HepG2 (cell line): ENCODE data around the gene GLB1L3.

Experiments
- JUNB ChIP-seq: sonication (generic); formaldehyde crosslinking; IDR thresholded peaks from 2 replicates; pipeline ENCODE4 v1.8.0; 2022; ENCODE audit warnings: missing genetic modification reagents, mild to moderate bottlenecking, borderline replicate concordance
- POLR2A ChIP-seq, 2 experiments: IDR thresholded peaks; 2 replicates each; pipeline ENCODE4 v1.6.1; 2011; ENCODE audit warnings: low read depth in 2 of 2, low read length in 2 of 2, mild to moderate bottlenecking in 1 of 2, moderate library complexity in 1 of 2; ENCODE audit not compliant: insufficient read depth in 1 of 2
- TEAD3 ChIP-seq: optimal IDR thresholded peaks from 2 replicates; pipeline ENCODE3; 2016; ENCODE audit warnings: borderline replicate concordance
- TF ChIP-seq, protein P1 (sequence below): sonication (generic); formaldehyde crosslinking; IDR thresholded peaks from 2 replicates; pipeline ENCODE4 v1.4.0; 2020; ENCODE audit warnings: mild to moderate bottlenecking, missing genetic modification reagents
- TF ChIP-seq, protein P2 (sequence below): sonication (generic); formaldehyde crosslinking; IDR thresholded peaks from 2 replicates; pipeline ENCODE4 v1.4.0; 2020; ENCODE audit warnings: missing genetic modification reagents

DNA sequence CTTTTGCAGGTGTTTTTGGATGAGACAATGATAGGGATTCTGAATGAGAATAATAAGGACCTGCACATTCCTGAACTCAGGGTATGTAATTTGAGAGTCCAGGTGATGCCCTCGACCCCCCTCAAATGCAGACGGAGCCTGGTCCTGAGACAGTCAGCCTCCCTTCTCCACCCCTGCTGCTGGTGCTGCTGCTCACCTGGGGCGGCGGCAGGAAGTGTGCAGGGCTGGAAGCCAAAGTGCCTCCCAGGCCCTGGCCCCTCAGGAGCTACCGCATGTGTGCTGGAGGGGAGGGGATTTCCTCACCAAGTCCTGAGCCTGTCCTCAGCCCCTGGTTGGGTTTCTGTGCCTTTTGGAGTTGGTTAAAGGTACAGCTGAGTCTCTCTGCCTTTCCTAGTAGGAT lies 36.6 kb downstream of the GLB1L3 start:
- no peak for TF ChIP-seq POLR2A (IDR thresholded peaks at IDR 0.05; ENCODE audit: insufficient read depth in 1 of 2, low read depth in 2 of 2, low read length in 2 of 2)
- TF ChIP-seq, protein P1, sequence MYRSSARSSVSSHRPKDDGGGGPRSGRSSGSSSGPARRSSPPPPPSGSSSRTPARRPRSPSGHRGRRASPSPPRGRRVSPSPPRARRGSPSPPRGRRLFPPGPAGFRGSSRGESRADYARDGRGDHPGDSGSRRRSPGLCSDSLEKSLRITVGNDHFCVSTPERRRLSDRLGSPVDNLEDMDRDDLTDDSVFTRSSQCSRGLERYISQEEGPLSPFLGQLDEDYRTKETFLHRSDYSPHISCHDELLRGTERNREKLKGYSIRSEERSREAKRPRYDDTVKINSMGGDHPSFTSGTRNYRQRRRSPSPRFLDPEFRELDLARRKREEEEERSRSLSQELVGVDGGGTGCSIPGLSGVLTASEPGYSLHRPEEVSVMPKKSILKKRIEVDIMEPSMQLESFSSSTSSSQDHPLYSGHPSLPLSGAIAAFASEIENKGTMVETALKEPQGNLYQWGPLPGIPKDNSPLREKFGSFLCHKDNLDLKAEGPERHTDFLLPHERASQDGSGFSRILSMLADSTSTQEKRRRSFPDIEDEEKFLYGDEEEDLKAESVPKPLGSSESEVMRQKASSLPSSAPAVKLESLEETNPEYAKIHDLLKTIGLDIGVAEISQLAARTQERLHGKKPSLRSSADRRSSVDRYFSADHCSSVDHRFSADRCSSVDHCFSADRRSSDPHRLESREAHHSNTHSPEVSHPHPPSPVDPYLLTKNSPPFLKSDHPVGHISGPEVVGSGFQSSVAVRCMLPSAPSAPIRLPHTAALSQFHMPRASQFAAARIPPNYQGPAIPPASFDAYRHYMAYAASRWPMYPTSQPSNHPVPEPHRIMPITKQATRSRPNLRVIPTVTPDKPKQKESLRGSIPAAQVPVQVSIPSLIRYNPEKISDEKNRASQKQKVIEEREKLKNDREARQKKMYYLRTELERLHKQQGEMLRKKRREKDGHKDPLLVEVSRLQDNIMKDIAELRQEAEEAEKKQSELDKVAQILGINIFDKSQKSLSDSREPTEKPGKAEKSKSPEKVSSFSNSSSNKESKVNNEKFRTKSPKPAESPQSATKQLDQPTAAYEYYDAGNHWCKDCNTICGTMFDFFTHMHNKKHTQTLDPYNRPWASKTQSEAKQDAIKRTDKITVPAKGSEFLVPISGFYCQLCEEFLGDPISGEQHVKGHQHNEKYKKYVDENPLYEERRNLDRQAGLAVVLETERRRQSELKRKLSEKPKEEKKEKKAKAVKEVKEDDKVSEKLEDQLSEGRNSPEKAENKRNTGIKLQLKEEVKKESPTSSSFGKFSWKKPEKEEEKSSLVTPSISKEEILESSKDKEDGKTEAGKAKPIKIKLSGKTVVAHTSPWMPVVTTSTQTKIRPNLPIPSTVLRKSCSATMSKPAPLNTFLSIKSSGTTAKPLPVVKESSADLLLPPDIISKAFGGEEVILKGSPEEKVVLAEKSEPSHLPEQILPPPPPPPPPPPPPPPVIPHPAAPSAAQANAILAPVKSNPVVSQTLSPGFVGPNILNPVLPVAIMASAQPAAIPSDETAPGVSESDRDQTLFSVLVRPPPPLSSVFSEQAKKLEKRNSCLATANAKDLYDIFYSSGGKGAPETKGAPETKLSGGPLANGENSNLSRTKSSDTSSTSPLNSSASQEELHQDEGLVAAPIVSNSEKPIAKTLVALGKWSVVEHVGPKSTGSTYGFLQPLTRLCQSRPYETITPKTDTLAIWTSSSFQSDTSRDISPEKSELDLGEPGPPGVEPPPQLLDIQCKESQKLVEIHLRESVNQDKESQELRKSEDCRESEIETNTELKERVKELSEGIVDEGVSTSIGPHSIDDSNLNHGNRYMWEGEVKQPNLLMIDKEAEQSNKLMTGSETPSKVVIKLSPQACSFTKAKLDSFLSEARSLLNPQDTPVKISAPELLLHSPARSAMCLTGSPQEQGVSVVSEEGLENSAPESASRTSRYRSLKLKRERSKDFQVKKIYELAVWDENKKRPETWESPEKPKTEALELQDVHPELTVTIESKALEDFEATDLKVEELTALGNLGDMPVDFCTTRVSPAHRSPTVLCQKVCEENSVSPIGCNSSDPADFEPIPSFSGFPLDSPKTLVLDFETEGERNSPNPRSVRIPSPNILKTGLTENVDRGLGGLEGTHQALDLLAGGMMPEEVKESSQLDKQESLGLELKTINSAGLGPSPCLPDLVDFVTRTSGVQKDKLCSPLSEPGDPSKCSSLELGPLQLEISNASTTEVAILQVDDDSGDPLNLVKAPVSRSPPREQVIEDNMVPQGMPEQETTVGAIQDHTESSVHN (CRISPR knock-in tag) = no peak
- TF ChIP-seq JUNB (CRISPR knock-in tag) = no peak
- TF ChIP-seq, protein P2, sequence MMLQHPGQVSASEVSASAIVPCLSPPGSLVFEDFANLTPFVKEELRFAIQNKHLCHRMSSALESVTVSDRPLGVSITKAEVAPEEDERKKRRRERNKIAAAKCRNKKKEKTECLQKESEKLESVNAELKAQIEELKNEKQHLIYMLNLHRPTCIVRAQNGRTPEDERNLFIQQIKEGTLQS (CRISPR knock-in tag) = no peak
- TF ChIP-seq TEAD3 (CRISPR knock-in tag) = no peak
